Measurements from ENCODE around the gene MCUB.
"Not testable (repeated sequence)": the region's sequence is repeated elsewhere in the genome, so short reads cannot be mapped to it uniquely, and the experiment has no call there.

The MCUB gene

GRCh38 chr4:109554971-109555370, 5.1 kb upstream of the MCUB start:
- Histone ChIP-seq H3K9me3 (ENCODE audit: control insufficient read depth, low read length) (no peaks in the 10 kb centered on the region), H3K4me1 (ENCODE audit: control insufficient read depth, insufficient read depth, low read length) (no peaks in the 10 kb centered on the region), H3K4me3 (ENCODE audit: insufficient read depth, low read depth, low read length) (no peak overlapping the region), H3K27me3 (ENCODE audit: control insufficient read depth, insufficient read depth, low read length, poor library complexity, severe bottlenecking) (peaks cover 17% of the 10 kb centered on the region), H3K36me3 (ENCODE audit: control insufficient read depth, insufficient read depth, low read length) (no peaks in the 10 kb centered on the region), H3K27ac (ENCODE audit: insufficient read depth, low read depth, low read length, poor library complexity, severe bottlenecking) (no peak overlapping the region)
- WGBS, 2 experiments = 86 to 87% methylated on average over 3 of the region's 3 CpGs

- 97% methylated on average over 28 of the region's 28 CpGs for WGBS, 2 experiments
- H3K9me3 ChIP-seq (ENCODE audit: control insufficient read depth, low read length) = no peaks in the 10 kb centered on the region
Measured at GRCh38 chr4:109557433-109557832, 2.6 kb upstream of the MCUB start.

GRCh38 chr4:109558095-109558494, 2.0 kb upstream of the MCUB start:
- not testable (repeated sequence) for H3K4me1 ChIP-seq (ENCODE audit: control insufficient read depth, insufficient read depth, low read length); H3K36me3 ChIP-seq (ENCODE audit: control insufficient read depth, insufficient read depth, low read length); H3K9me3 ChIP-seq (ENCODE audit: control insufficient read depth, low read length); H3K4me3 ChIP-seq (ENCODE audit: insufficient read depth, low read depth, low read length); H3K27ac ChIP-seq (ENCODE audit: insufficient read depth, low read depth, low read length, poor library complexity, severe bottlenecking)
- H3K27me3 ChIP-seq (ENCODE audit: control insufficient read depth, insufficient read depth, low read length, poor library complexity, severe bottlenecking) = peaks cover 37% of the 10 kb centered on the region
- 94 to 96% methylated on average over 6 of the region's 6 CpGs for WGBS, 2 experiments

More at GRCh38 chr4:109557433-109557832, 2.6 kb upstream of the MCUB start:
- Histone ChIP-seq H3K36me3 (ENCODE audit: control insufficient read depth, insufficient read depth, low read length) (no peaks in the 10 kb centered on the region), H3K4me1 (ENCODE audit: control insufficient read depth, insufficient read depth, low read length) (no peaks in the 10 kb centered on the region), H3K4me3 (ENCODE audit: insufficient read depth, low read depth, low read length) (no peak overlapping the region), H3K27ac (ENCODE audit: insufficient read depth, low read depth, low read length, poor library complexity, severe bottlenecking) (no peak overlapping the region), H3K27me3 (ENCODE audit: control insufficient read depth, insufficient read depth, low read length, poor library complexity, severe bottlenecking) (peaks cover 37% of the 10 kb centered on the region)

GRCh38 chr4:109559625-109559982, 442 bp upstream of the MCUB start:
- peak overlapping the region; percentile 62 for H3K4me3 ChIP-seq (ENCODE audit: insufficient read depth, low read depth, low read length)
- H3K27me3 ChIP-seq (ENCODE audit: control insufficient read depth, insufficient read depth, low read length, poor library complexity, severe bottlenecking) = peaks cover 37% of the 10 kb centered on the region
- H3K27ac ChIP-seq (ENCODE audit: insufficient read depth, low read depth, low read length, poor library complexity, severe bottlenecking) = no peak overlapping the region
- H3K4me1 ChIP-seq (ENCODE audit: control insufficient read depth, insufficient read depth, low read length) = no peaks in the 10 kb centered on the region
- WGBS, 2 experiments = 2% methylated on average over 27 of the region's 27 CpGs
- no peaks in the 10 kb centered on the region for H3K36me3 ChIP-seq (ENCODE audit: control insufficient read depth, insufficient read depth, low read length)
- H3K9me3 ChIP-seq (ENCODE audit: control insufficient read depth, low read length) = no peaks in the 10 kb centered on the region

GRCh38 chr4:109560687-109561461, 828 bp downstream of the MCUB start:
- H3K9me3 ChIP-seq (ENCODE audit: control insufficient read depth, low read length) = no peaks in the 10 kb centered on the region
- peak overlapping the region; percentile 62 for H3K4me3 ChIP-seq (ENCODE audit: insufficient read depth, low read depth, low read length)
- no peaks in the 10 kb centered on the region for H3K4me1 ChIP-seq (ENCODE audit: control insufficient read depth, insufficient read depth, low read length)
- H3K27me3 ChIP-seq (ENCODE audit: control insufficient read depth, insufficient read depth, low read length, poor library complexity, severe bottlenecking) = peaks cover 37% of the 10 kb centered on the region
- H3K27ac ChIP-seq (ENCODE audit: insufficient read depth, low read depth, low read length, poor library complexity, severe bottlenecking) = no peak overlapping the region
- WGBS, 2 experiments = 1% methylated on average over 29 of the region's 29 CpGs
- no peaks in the 10 kb centered on the region for H3K36me3 ChIP-seq (ENCODE audit: control insufficient read depth, insufficient read depth, low read length)

- Histone ChIP-seq H3K27me3 (ENCODE audit: control insufficient read depth, insufficient read depth, low read length, poor library complexity, severe bottlenecking) (peaks cover 37% of the 10 kb centered on the region), H3K4me1 (ENCODE audit: control insufficient read depth, insufficient read depth, low read length) (no peaks in the 10 kb centered on the region), H3K4me3 (ENCODE audit: insufficient read depth, low read depth, low read length) (no peak overlapping the region), H3K27ac (ENCODE audit: insufficient read depth, low read depth, low read length, poor library complexity, severe bottlenecking) (no peak overlapping the region), H3K36me3 (ENCODE audit: control insufficient read depth, insufficient read depth, low read length) (no peaks in the 10 kb centered on the region), H3K9me3 (ENCODE audit: control insufficient read depth, low read length) (no peaks in the 10 kb centered on the region)
- WGBS, 2 experiments = 87 to 88% methylated on average over 6 of the region's 6 CpGs
Measured at GRCh38 chr4:109562457-109563239, 2.6 kb downstream of the MCUB start.

- no peaks in the 10 kb centered on the region for H3K9me3 ChIP-seq (ENCODE audit: control insufficient read depth, low read length)
- no peaks in the 10 kb centered on the region for H3K36me3 ChIP-seq (ENCODE audit: control insufficient read depth, insufficient read depth, low read length)
- H3K4me3 ChIP-seq (ENCODE audit: insufficient read depth, low read depth, low read length) = no peak overlapping the region
- WGBS, 2 experiments = 86 to 94% methylated on average over 3 of the region's 3 CpGs
- no peaks in the 10 kb centered on the region for H3K4me1 ChIP-seq (ENCODE audit: control insufficient read depth, insufficient read depth, low read length)
- no peaks in the 10 kb centered on the region for H3K27me3 ChIP-seq (ENCODE audit: control insufficient read depth, insufficient read depth, low read length, poor library complexity, severe bottlenecking)
- H3K27ac ChIP-seq (ENCODE audit: insufficient read depth, low read depth, low read length, poor library complexity, severe bottlenecking) = no peak overlapping the region
Measured at GRCh38 chr4:109571494-109571893, 11.4 kb downstream of the MCUB start.

GRCh38 chr4:109572154-109572553, 12.1 kb downstream of the MCUB start:
- Histone ChIP-seq H3K27ac (ENCODE audit: insufficient read depth, low read depth, low read length, poor library complexity, severe bottlenecking) (no peak overlapping the region), H3K4me1 (ENCODE audit: control insufficient read depth, insufficient read depth, low read length) (no peaks in the 10 kb centered on the region), H3K36me3 (ENCODE audit: control insufficient read depth, insufficient read depth, low read length) (no peaks in the 10 kb centered on the region), H3K4me3 (ENCODE audit: insufficient read depth, low read depth, low read length) (no peak overlapping the region), H3K27me3 (ENCODE audit: control insufficient read depth, insufficient read depth, low read length, poor library complexity, severe bottlenecking) (no peaks in the 10 kb centered on the region), H3K9me3 (ENCODE audit: control insufficient read depth, low read length) (no peaks in the 10 kb centered on the region)
- 100% methylated on average over 1 to 3 of the region's 3 CpGs for WGBS, 2 experiments

GRCh38 chr4:109574443-109574850, 14.4 kb downstream of the MCUB start:
- no peaks in the 10 kb centered on the region for H3K4me1 ChIP-seq (ENCODE audit: control insufficient read depth, insufficient read depth, low read length)
- WGBS, 2 experiments = 85 to 87% methylated on average over 6 of the region's 6 CpGs
- no peaks in the 10 kb centered on the region for H3K27me3 ChIP-seq (ENCODE audit: control insufficient read depth, insufficient read depth, low read length, poor library complexity, severe bottlenecking)
- no peak overlapping the region for H3K27ac ChIP-seq (ENCODE audit: insufficient read depth, low read depth, low read length, poor library complexity, severe bottlenecking)
- H3K4me3 ChIP-seq (ENCODE audit: insufficient read depth, low read depth, low read length) = no peak overlapping the region
- H3K9me3 ChIP-seq (ENCODE audit: control insufficient read depth, low read length) = no peaks in the 10 kb centered on the region
- H3K36me3 ChIP-seq (ENCODE audit: control insufficient read depth, insufficient read depth, low read length) = no peaks in the 10 kb centered on the region

GRCh38 chr4:109574931-109575804, 15.1 kb downstream of the MCUB start:
- no peaks in the 10 kb centered on the region for H3K27me3 ChIP-seq (ENCODE audit: control insufficient read depth, insufficient read depth, low read length, poor library complexity, severe bottlenecking)
- no peaks in the 10 kb centered on the region for H3K4me1 ChIP-seq (ENCODE audit: control insufficient read depth, insufficient read depth, low read length)
- 92 to 96% methylated on average over 6 to 7 of the region's 7 CpGs for WGBS, 2 experiments
- no peaks in the 10 kb centered on the region for H3K36me3 ChIP-seq (ENCODE audit: control insufficient read depth, insufficient read depth, low read length)
- no peak overlapping the region for H3K4me3 ChIP-seq (ENCODE audit: insufficient read depth, low read depth, low read length)
- no peaks in the 10 kb centered on the region for H3K9me3 ChIP-seq (ENCODE audit: control insufficient read depth, low read length)
- H3K27ac ChIP-seq (ENCODE audit: insufficient read depth, low read depth, low read length, poor library complexity, severe bottlenecking) = no peak overlapping the region
